Non-pigmented ciliary epithelial cell (primary cell): ENCODE data around the gene HLA-DPA1.

Source experiments
- DNase-seq: peaks from one replicate; pipeline ENCODE4 v3.0.0-alpha.2; 2010; ENCODE audit warnings: low read depth

Gene HLA-DPA1

DNA sequence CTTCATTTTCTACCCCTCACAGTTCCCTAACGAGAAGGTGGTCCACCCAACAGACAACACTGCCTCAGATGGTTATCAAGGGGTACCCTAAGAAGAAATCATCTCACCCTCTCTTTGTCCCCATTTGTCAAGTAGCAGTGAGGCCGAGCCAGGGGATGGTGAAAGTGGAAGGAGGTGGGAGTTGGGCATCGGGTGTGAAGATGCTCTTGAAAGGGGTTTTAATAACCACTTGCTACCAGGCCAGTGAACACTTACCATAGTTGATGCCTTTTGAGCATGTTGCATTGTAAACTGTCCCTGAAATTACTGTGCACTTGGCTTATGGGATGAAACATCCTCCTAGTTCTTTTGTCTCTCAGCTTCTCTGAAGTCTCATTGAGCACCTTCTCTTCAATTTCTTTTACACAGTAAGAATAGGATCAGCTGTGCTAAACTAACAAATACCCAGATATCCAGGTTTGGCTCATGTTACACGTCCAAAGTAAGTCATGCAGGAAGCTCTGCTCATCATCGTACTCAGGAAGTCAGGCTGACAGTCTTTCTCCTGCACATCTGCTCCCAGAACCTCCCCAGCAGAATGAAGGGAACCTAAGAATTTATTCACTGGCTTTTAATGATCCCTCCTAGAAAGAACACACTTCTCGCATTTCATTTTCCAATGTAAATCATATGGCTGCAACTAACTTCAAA is 15.6 kb upstream of the HLA-DPA1 start:
- DNase-seq = no peak

- no peak for DNase-seq
These were observed 14.9 kb upstream of the HLA-DPA1 start for GRCh38 chr6:33088258-33088930.

DNA sequence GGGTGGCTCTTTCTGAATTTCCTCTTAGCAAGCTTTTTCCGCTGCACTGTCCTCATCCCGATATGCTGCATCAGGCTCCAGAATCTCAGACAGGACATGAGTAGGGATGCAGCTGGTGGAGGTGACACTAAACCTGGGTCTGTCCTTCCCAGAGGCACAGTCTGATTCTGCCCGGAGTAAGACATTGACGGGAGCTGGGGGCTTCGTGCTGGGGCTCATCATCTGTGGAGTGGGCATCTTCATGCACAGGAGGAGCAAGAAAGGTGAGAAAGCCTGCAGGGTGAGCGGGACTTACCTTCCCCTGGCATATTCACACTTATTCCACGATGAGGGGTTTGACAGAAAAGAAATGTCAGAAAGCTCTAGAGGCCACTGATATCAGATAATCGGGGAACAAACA is 12.2 kb upstream of the HLA-DPA1 start:
- DNase-seq = no peak

DNA sequence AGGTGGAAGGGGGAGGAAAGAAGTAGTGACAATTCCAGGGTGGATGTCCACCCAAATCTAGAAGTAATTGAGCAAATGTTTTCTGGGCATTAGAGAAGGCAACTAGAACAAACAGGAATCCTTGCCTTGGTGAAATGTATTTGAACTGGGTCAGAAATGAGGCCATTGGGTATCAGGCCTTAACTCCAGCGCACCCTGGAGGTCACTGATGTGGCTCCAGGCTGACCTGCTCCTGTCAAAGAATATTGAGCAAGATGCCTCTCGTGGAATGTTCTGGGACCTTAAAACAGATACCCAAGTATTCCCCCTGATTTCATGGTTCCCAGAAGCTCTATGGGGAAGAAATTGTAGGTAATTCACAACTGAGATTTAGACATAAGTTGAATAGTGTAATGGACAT is 9.3 kb upstream of the HLA-DPA1 start:
- DNase-seq = no peak

GRCh38 chr6:33081098-33081824 is 7.8 kb upstream of the HLA-DPA1 start:
- DNase-seq = no peak

DNA sequence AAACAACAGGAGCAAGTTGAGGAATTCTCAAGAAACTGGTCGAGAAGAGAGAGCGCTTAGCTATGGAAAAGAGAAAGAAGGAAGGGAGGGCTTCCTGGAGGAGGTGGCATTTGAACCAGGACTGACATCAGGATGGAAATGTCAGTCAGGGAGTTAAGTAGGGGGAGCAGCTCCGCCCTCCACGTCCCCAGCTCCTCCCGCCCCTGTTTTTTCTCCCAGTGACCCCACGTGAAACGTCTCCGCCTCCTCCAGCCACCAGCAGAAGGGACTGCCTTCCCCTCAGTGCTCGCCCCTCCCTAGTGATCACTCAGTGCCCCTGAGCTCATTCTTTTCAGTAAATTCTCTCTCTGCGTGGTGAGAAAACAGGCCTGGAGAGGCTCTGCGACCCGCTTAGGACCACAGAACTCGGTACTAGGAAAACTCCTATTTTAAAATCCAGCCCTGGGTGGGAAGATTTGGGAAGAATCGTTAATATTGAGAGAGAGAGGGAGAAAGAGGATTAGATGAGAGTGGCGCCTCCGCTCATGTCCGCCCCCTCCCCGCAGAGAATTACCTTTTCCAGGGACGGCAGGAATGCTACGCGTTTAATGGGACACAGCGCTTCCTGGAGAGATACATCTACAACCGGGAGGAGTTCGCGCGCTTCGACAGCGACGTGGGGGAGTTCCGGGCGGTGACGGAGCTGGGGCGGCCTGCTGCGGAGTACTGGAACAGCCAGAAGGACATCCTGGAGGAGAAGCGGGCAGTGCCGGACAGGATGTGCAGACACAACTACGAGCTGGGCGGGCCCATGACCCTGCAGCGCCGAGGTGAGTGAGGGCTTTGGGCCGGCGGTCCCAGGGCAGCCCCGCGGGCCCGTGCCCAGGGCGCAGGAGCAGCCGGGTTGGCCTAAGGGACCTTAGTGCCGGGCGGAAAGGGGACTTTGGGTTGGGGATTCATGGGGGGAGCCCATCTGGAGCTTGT is 7.0 kb upstream of the HLA-DPA1 start:
- peak; percentile 8 for DNase-seq

- no peak for DNase-seq
These were observed 6.1 kb upstream of the HLA-DPA1 start for GRCh38 chr6:33079580-33079979.

DNA sequence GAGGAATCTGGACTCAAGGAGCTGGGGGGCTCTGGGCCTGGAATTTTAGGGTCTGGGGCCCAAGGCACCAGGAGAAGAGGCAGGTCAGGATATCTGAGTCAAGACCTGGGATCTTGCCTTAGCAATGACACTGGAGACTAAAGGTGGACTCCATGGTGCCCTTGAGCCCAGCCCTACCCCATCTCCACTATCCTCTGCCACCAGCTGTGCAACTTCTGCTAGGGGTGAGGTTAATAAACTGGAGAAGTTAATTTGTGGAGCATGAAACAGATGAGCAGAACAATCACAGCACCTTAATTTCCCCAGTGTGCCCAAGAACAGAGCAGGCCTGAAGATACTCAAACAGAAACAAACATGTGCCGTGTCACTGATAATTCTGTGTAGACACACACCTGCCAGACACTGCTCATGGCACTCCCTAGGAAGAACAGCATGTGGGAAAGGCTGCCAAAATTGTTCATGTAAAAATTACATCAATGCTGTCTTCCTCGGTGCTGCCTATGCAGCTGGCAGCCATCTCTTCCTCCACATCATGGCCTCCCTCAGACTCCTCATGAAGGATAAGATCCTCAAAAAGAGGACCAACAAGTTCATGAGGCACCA is 5.6 kb upstream of the HLA-DPA1 start:
- no peak for DNase-seq

DNA sequence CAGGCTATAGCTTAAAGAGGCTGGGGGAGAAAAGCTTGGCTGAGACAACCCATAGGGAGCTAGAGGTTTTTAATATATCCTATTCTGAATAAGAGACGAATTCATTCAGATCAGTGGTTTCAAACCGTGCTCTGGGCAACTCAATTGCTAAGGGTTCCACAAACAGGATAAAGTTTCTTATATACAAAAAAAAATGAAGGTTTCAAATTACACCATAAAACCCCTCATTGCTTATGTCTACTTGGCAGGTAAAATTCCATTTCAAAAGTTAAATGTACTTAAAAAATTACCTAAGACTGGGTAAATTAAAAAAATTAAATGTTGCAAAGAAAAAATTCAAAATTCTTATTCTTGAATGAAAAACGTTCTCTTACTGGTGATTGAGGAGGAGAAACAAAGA is 5.0 kb upstream of the HLA-DPA1 start:
- DNase-seq = no peak

GRCh38 chr6:33077908-33078307 is 4.5 kb upstream of the HLA-DPA1 start:
- DNase-seq = no peak

- no peak for DNase-seq
These were observed 3.0 kb upstream of the HLA-DPA1 start for GRCh38 chr6:33076406-33076934.

DNA sequence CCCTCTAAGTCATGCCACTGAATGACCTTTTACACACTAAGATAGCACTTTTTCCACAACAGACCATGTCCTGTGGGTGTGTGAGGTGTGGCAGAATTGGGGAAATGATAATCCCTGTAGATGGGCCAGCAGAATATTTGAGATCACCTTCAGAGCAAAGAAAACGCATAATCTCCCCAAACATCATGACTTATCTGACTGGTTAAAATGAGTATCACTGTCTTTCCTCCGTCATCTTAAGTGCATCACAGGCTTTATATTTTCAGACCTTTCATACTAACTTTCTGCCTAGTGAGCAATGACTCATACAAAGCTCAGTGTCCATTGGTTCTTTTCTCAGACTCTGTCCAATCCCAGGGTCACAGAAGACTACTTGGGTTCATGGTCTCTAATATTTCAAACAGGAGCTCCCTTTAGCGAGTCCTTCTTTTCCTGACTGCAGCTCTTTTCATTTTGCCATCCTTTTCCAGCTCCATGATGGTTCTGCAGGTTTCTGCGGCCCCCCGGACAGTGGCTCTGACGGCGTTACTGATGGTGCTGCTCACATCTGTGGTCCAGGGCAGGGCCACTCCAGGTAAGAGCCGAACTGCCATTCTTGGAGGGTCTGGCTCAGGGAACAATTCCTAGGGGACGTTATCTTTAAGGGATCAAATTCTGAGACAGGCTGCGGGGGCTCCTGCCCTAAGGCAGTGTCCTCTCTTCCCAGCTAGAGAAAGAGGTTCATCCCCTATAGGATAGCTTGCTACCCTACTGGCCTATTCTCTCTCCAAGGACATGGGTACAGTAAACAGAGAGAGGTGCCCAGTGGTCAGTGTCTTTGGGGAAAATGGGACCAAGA is 2.3 kb upstream of the HLA-DPA1 start, which contains the start of gene HLA-DPB1:
TSS of gene HLA-DPB1 (plus strand) at position 423 of the 838 bp plus-strand sequence. CDS start at position 475, 52 bp downstream.
- DNase-seq = peak; percentile 20

GRCh38 chr6:33075208-33075567 is 1.7 kb upstream of the HLA-DPA1 start:
- no peak for DNase-seq

DNA sequence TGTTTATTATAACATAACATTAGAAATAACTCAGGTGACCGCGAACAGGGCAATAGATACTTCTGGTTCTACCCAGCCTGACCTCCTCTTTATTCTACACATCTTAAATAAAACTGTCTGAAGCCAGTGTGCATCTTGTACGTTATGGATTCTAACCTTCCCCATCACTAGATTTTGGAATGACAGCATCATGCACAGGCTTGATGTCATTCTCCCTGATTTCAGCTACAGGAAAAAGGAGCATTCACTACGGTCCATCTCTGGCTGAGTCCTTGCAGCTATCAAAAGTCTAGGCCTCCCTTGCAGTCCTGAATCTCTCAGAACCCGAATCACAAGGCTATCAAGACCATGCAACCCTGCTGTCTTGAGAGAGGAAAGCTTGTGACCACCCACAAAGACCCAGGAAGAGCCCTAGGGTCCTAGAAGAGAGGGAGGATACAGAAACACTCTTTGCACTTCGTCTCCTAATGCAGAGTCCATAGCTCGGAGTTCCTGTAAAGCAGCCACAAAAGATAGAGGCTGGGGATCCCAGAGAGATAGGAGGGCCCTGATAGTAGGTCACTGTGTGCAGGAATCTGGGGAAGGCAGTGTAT is 845 bp downstream of the HLA-DPA1 start:
- DNase-seq = no peak

DNA sequence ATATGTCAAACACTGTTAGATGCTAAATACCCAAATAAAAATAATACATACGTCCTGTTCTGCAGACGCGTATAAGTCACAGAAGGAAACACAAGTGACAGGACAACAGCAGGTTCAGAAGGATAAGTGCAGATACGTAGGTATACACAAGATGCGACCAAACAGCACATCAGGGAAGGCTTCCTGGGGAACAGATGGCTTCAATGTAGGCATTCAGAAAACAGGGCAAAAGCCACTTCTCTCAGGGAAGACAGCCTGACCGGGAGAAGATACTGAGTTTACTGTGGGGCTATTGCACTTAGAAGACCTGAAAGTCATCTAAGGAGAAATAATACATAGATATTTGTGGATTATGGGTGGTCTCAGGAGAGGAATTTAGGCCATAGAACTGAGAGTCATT is 1.9 kb downstream of the HLA-DPA1 start:
- no peak for DNase-seq

DNA sequence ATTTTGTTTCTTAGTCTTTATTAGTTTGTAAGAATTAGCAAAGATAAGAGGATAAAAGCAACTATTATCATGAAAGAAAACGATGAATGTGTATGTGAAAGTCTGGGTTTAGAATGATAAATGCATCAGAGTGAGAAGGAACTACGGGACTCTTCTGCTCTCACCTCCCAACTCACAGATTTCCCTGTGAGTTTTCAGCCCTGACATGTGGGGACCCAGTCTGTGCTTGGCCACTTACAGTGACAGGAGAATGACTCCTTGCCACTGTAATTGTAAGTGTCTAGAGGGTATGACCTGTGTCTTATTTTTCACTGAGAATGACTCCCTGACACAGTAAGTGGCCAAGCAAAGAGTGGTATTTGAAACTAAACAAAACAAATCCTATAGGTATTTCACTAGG is 2.5 kb downstream of the HLA-DPA1 start:
- no peak for DNase-seq

DNA sequence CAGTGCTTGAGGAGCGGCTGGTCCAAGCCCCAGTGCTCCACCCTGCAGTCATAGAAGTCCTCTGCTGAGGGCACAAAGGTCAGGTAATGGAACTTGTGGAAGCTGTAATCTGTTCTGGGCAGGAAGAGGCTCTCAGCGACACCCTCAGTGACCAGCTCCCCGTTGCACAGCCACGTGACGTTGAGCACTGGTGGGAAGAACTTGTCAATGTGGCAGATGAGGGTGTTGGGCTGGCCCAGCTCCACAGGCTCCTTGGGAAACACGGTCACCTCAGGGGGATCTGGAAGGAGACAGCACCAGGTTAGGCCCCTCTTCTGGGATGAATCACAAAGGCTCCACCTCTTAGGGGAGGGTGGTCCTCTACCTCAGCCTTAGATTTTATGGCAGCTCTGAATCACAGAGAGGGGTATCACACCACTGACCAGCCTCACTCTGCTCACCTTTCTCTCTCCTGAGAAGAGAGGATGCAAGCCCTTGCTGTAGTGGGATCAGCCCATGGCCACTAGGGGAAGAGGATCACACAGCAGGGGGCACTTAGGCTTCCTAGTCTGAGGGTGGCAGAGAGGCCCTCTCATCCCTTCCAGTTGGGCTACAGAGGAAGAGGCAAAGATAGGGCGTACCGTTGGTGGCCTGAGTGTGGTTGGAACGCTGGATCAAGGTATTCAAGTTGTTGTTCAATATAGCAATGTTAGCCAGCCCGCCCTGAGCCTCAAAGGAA is 4.3 kb downstream of the HLA-DPA1 start:
- DNase-seq = no peak

DNA sequence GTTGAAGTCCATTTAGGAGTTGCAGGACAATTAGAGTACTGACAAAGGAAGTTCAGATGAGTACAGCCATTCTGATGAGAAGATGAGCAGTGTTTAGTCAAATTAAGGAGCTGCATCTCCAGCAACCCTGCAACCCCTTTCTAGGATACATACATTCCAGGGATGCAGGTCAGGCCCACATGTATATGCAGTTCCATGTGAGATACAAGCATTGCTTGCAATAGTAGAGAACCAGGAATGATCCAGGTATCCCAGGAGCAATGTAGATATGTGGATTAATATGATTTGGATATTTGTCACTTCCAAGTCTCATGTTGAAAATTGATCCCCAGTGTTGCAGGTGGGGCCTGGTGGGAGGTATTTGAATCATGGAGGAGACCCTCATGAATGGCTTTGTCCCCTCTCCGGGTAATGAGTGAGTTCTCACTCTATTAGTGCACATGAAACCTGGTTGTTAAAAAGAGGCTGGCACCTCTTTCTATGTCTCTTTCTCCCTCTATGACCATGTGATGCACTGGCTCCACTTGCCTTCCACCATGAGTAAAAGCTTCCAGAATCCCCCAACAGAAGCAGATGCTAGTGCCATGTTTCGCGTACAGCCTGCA is 6.4 kb downstream of the HLA-DPA1 start:
- DNase-seq = no peak

DNA sequence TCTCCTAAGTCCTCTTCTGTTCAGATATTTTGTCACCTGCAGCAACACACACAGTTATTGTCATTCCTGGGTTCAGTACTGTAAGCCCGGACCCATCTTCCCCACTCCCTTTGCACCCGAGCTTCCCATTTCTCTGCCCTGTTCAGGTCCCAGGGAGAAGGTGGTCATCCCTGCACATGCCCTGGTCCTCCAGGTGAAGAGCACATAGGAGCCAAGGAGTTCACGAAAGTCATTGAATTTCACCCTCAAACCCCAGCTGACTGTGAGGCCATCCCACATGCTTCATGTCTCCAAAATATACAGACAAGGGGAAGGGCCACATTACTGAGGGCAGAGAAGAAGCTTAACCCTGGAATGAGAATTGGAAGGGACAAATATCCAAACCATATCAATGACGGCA is 8.1 kb downstream of the HLA-DPA1 start:
- no peak for DNase-seq
